Measurements from ENCODE around the gene GGA3. TPM values are rescaled to one million over a fixed set of nuclear protein-coding genes. Genes with fewer than 3 reads are reported as not detected.
"Not testable (repeated sequence)": the region's sequence is repeated elsewhere in the genome, so short reads cannot be mapped to it uniquely, and the experiment has no call there.

GGA3 gene
- total RNA-seq, 1 donor from 2014 or later: 64.4 TPM

DNA sequence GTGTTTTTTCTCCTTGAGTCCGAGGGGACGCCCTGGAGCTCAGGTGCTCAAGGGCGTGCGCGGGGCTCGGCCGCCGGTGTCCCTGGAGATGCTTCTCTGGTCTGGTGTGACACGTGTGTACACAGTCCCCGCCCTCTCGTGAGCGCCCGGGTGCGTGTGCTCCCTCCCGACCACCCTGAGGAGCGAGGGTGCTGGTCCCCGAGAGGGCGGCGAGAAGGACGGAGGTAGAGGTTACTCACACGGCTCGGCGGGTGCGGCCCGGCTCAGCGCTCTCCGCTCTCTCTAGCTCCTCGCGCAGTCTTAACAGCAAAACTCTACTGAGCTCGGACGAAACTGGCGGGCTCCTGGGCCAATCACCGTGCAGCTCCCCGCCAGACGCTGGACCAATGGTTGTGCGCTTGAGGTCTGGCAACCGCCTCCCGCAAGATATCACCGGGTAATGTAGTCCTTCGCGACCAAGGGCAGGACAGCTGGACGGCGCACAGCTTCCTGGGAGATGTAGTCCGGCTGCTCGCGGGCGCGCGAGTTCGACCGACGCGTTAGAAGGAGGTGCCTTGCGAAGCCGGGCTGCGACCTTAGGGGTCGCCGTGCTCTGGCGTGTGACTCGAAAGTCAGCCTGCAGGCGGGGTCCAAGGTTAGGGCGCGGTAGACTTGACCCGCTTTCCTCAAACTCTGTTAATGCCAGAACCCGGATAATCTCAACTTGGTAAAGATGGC lies 27.9 kb upstream of the GGA3 start, which contains the start of gene SLC25A19:
Gene SLC25A19, minus strand, starts transcription at position 319 of the 717 bp plus-strand sequence. CDS start 2,669 bp downstream, outside the sequence.
- Mint-ChIP-seq H3K9me3 (no peaks in the 10 kb centered on the region), H3K4me1 (ENCODE audit: unreplicated experiment) (peaks cover 10% of the 10 kb centered on the region), H3K4me3 (peak within 1 kb of the TSS; percentile 99), H3K36me3 (no peaks in the 10 kb centered on the region), H3K27me3 (no peaks in the 10 kb centered on the region), H3K27ac (peak within 1 kb of the TSS; percentile 98)
- peak; percentile 96 for DNase-seq (ENCODE audit: extremely low spot score, unreplicated experiment)
- TF ChIP-seq, protein P1, sequence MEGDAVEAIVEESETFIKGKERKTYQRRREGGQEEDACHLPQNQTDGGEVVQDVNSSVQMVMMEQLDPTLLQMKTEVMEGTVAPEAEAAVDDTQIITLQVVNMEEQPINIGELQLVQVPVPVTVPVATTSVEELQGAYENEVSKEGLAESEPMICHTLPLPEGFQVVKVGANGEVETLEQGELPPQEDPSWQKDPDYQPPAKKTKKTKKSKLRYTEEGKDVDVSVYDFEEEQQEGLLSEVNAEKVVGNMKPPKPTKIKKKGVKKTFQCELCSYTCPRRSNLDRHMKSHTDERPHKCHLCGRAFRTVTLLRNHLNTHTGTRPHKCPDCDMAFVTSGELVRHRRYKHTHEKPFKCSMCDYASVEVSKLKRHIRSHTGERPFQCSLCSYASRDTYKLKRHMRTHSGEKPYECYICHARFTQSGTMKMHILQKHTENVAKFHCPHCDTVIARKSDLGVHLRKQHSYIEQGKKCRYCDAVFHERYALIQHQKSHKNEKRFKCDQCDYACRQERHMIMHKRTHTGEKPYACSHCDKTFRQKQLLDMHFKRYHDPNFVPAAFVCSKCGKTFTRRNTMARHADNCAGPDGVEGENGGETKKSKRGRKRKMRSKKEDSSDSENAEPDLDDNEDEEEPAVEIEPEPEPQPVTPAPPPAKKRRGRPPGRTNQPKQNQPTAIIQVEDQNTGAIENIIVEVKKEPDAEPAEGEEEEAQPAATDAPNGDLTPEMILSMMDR (conservative IDR thresholded peaks at IDR 0.05): peak; percentile 48

DNA sequence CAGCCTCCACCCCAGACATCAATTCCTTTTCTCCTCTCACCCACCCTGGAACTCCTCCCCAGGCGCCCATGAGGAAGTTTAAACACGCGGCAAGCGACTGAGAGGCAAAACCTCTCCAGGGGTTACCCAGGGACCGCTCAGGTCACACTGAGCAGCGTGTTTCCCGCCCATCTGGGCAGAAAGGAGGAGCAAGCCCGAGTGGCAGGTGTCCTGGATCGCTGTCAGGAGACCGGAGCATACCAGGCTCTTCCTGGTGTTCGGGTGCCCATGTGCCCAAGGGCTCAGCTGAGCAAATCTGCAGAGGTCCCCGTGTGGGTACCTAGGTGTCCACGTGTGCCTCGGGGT lies 27.3 kb upstream of the GGA3 start:
- H3K27me3 Mint-ChIP-seq: no peaks in the 10 kb centered on the region
- H3K4me3 Mint-ChIP-seq: peak overlapping the region; percentile 99

DNA sequence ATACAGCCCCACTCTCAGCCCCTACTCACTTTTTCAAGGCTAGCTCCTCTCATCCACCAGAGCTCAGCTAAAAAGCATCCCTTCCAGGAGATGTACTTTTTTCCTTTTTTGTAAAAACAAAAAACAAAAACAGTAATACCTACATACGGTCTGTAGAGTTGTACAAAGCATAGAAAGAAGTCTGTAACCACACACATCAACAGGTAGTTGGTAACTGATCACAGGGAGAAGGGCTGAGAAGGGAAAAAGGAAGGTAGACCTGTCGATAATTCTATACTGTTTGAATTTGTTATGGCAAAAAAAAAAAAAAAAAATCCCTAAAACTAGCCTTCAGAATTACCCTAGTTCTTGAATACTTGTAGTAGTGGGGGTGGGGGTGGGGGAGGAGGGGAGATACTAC lies 27.0 kb upstream of the GGA3 start:
- peak overlapping the region; percentile 99 for H3K4me3 Mint-ChIP-seq
- no peaks in the 10 kb centered on the region for H3K9me3 Mint-ChIP-seq
- H3K4me1 Mint-ChIP-seq (ENCODE audit: unreplicated experiment): peaks cover 10% of the 10 kb centered on the region
- TF ChIP-seq, protein P1 (conservative IDR thresholded peaks at IDR 0.05): no peak
- DNase-seq (ENCODE audit: extremely low spot score, unreplicated experiment): no peak
- H3K27me3 Mint-ChIP-seq: no peaks in the 10 kb centered on the region
- H3K27ac Mint-ChIP-seq: peak overlapping the region; percentile 25
- H3K36me3 Mint-ChIP-seq: peaks cover 3% of the 10 kb centered on the region

More for the DNA sequence above, 27.3 kb upstream of the GGA3 start:
- Mint-ChIP-seq H3K4me1 (ENCODE audit: unreplicated experiment) (peaks cover 10% of the 10 kb centered on the region), H3K36me3 (no peaks in the 10 kb centered on the region), H3K9me3 (no peaks in the 10 kb centered on the region), H3K27ac (peak overlapping the region; percentile 98)
- no peak for DNase-seq (ENCODE audit: extremely low spot score, unreplicated experiment)
- TF ChIP-seq, protein P1 (conservative IDR thresholded peaks at IDR 0.05): no peak

DNA sequence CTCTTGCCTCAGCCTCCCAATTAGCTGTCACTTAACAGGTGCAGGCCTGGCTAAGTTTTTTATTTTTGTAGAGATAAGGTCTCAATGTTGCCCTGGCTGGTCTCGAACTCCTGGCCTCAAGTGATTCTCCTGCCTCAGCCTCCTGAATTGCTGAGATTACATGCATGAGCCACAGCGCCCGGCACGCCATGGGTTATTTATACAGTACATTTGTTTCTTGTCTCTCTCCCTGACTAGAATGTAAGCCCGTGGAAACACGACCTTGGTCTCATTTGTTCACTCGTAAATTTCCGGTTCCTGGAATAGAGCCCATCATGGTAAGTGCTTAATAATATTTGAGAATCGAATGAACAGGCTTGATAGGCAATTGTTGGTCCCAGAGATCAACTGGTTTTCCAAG lies 25.8 kb upstream of the GGA3 start:
- DNase-seq (ENCODE audit: extremely low spot score, unreplicated experiment): no peak
- Mint-ChIP-seq H3K4me3 (peak overlapping the region; percentile 53), H3K36me3 (peaks cover 5% of the 10 kb centered on the region), H3K27me3 (no peaks in the 10 kb centered on the region), H3K9me3 (no peaks in the 10 kb centered on the region), H3K27ac (no peak overlapping the region), H3K4me1 (ENCODE audit: unreplicated experiment) (peaks cover 10% of the 10 kb centered on the region)
- TF ChIP-seq, protein P1 (conservative IDR thresholded peaks at IDR 0.05): no peak

DNA sequence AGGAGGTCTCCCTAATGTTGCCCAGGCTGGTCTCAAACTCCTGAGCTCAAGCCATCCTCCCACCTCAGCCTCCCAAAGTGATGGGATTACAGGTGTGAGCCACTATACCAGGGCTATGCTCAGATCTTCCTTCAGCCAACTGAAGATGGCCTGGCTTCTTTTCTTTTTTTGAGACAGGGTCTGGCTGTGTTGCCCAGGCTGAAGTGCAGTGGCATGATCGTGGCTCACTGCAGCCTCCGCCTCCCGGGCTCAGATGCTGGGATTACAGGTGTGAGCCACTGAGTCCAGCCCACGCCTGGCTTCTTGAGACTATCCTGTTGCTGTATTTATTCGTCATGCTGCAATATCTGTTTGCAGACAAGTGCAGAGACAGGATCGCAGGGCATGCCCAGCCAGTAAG lies 23.7 kb upstream of the GGA3 start:
- H3K36me3 Mint-ChIP-seq: peaks cover 5% of the 10 kb centered on the region
- H3K4me3 Mint-ChIP-seq: no peak overlapping the region
- DNase-seq (ENCODE audit: extremely low spot score, unreplicated experiment): no peak
- TF ChIP-seq, protein P1 (conservative IDR thresholded peaks at IDR 0.05): no peak
- peaks cover 10% of the 10 kb centered on the region for H3K4me1 Mint-ChIP-seq (ENCODE audit: unreplicated experiment)
- no peaks in the 10 kb centered on the region for H3K9me3 Mint-ChIP-seq
- H3K27me3 Mint-ChIP-seq: no peaks in the 10 kb centered on the region
- no peak overlapping the region for H3K27ac Mint-ChIP-seq

DNA sequence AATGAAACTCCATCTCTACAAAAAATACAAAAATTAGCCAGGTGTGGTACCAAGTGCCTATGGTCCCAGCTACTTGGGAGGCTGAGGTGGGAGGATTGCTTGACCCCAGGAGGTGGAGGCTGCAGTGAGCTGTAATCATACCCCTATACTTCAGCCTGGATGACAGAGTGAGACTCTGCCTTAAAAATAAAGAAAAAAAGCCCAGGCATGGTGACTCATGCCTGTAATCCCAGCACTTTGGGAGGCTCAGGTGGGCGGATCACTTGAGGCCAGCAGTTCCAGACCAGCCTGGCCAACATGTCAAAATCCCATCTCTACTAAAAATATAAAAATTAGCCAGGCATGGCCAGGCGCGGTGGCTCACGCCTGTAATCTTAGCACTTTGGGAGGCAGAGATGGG lies 18.8 kb upstream of the GGA3 start:
- not testable (repeated sequence) for H3K4me1 Mint-ChIP-seq (ENCODE audit: unreplicated experiment); H3K36me3 Mint-ChIP-seq; H3K27me3 Mint-ChIP-seq; H3K4me3 Mint-ChIP-seq; H3K27ac Mint-ChIP-seq; H3K9me3 Mint-ChIP-seq; DNase-seq (ENCODE audit: extremely low spot score, unreplicated experiment)
